ENCODE measurements around the gene KCNMB4.

The KCNMB4 gene

DNA sequence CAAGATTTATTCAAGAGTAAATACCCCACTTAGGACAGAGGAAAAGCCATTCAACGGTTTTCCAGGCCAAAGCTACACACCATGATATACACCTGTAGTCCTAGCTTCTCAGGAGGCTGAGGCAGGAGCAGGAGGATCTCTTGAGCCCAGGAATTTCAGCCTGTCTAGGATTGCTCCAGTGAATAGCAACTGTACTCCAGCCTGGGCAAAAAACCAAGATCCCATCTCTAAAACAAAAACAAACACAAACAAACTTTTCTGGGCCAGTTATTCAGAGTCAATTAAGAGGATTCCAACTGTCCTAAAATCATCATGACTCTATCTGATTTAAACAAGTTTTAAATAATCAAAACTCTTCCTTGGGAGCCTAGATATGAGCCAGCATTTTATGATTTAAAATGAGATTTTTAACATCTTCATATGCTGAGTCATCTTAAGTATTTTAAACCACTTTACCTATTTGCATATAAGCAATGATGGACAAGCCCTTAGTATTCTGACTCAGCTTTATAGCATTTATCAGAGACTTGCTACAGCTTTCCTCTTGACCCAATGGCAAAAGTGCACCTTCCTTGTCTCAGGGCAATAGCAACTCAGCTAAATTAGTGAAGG, 77.1 kb downstream of the KCNMB4 start:
- no peak overlapping the region for H3K9ac ChIP-seq (ENCODE audit: low read length)
- H3K27me3 ChIP-seq (ENCODE audit: low read depth, low read length) = no peaks in the 10 kb centered on the region
- H3K9me3 ChIP-seq (ENCODE audit: insufficient read depth, low read length) = no peaks in the 10 kb centered on the region
- H2AFZ ChIP-seq (ENCODE audit: low read depth, low read length) = no peak overlapping the region
- no peak overlapping the region for H3K4me2 ChIP-seq (ENCODE audit: low read length)
- no peak for TF ChIP-seq CTCF (IDR thresholded peaks at IDR 0.05; ENCODE audit: low read depth, low read length)
- no peak for TF ChIP-seq EZH2phosphoT487 (IDR thresholded peaks at IDR 0.05; ENCODE audit: low read depth)
- no peaks in the 10 kb centered on the region for H3K36me3 ChIP-seq (replicated peaks; ENCODE audit: low read depth, low read length)
- H4K20me1 ChIP-seq (ENCODE audit: insufficient read depth, low read length) = no peaks in the 10 kb centered on the region
- H3K4me1 ChIP-seq (ENCODE audit: low read length) = peaks cover 6% of the 10 kb centered on the region; the same call in 1 of the 2 replicates
- no peak overlapping the region for H3K27ac ChIP-seq (ENCODE audit: low read length)
- H3K4me3 ChIP-seq (ENCODE audit: low read length) = no peak overlapping the region
- H3K79me2 ChIP-seq (ENCODE audit: low read length) = no peaks in the 10 kb centered on the region

- Histone ChIP-seq H3K27ac (ENCODE audit: low read length) (no peak overlapping the region), H3K4me2 (ENCODE audit: low read length) (no peak overlapping the region), H2AFZ (ENCODE audit: low read depth, low read length) (no peak overlapping the region), H4K20me1 (ENCODE audit: insufficient read depth, low read length) (no peaks in the 10 kb centered on the region), H3K79me2 (ENCODE audit: low read length) (no peaks in the 10 kb centered on the region), H3K9me3 (ENCODE audit: insufficient read depth, low read length) (no peaks in the 10 kb centered on the region), H3K36me3 (replicated peaks; ENCODE audit: low read depth, low read length) (peaks cover 4% of the 10 kb centered on the region), H3K4me3 (ENCODE audit: low read length) (no peak overlapping the region), H3K4me1 (ENCODE audit: low read length) (peaks cover 11% of the 10 kb centered on the region), H3K9ac (ENCODE audit: low read length) (no peak overlapping the region), H3K27me3 (ENCODE audit: low read depth, low read length) (no peaks in the 10 kb centered on the region)
- no peak for TF ChIP-seq EZH2phosphoT487 (IDR thresholded peaks at IDR 0.05; ENCODE audit: low read depth)
- no peak for TF ChIP-seq CTCF (IDR thresholded peaks at IDR 0.05; ENCODE audit: low read depth, low read length)
Observed at GRCh38 chr12:70444903-70445302, 78.8 kb downstream of the KCNMB4 start.

GRCh38 chr12:70448371-70448770, 82.3 kb downstream of the KCNMB4 start:
- Histone ChIP-seq H3K4me2 (ENCODE audit: low read length) (no peak overlapping the region), H3K9ac (ENCODE audit: low read length) (no peak overlapping the region), H3K36me3 (replicated peaks; ENCODE audit: low read depth, low read length) (peaks cover 4% of the 10 kb centered on the region), H3K4me3 (ENCODE audit: low read length) (no peak overlapping the region), H3K27me3 (ENCODE audit: low read depth, low read length) (no peaks in the 10 kb centered on the region), H3K4me1 (ENCODE audit: low read length) (peaks cover 17% of the 10 kb centered on the region), H2AFZ (ENCODE audit: low read depth, low read length) (no peak overlapping the region), H3K9me3 (ENCODE audit: insufficient read depth, low read length) (no peaks in the 10 kb centered on the region), H3K79me2 (ENCODE audit: low read length) (no peaks in the 10 kb centered on the region), H4K20me1 (ENCODE audit: insufficient read depth, low read length) (no peaks in the 10 kb centered on the region), H3K27ac (ENCODE audit: low read length) (no peak overlapping the region)
- TF ChIP-seq CTCF (IDR thresholded peaks at IDR 0.05; ENCODE audit: low read depth, low read length) = no peak

GRCh38 chr12:70449074-70449752, 83.1 kb downstream of the KCNMB4 start:
- Histone ChIP-seq H3K4me2 (ENCODE audit: low read length) (no peak overlapping the region), H4K20me1 (ENCODE audit: insufficient read depth, low read length) (no peaks in the 10 kb centered on the region), H3K9me3 (ENCODE audit: insufficient read depth, low read length) (no peaks in the 10 kb centered on the region), H3K27me3 (ENCODE audit: low read depth, low read length) (no peaks in the 10 kb centered on the region), H3K9ac (ENCODE audit: low read length) (no peak overlapping the region), H3K4me1 (ENCODE audit: low read length) (peaks cover 15% of the 10 kb centered on the region), H3K27ac (ENCODE audit: low read length) (no peak overlapping the region), H3K4me3 (ENCODE audit: low read length) (no peak overlapping the region), H3K79me2 (ENCODE audit: low read length) (no peaks in the 10 kb centered on the region), H3K36me3 (replicated peaks; ENCODE audit: low read depth, low read length) (peaks cover 4% of the 10 kb centered on the region), H2AFZ (ENCODE audit: low read depth, low read length) (no peak overlapping the region)
- no peak for TF ChIP-seq EZH2phosphoT487 (IDR thresholded peaks at IDR 0.05; ENCODE audit: low read depth)
- TF ChIP-seq CTCF (IDR thresholded peaks at IDR 0.05; ENCODE audit: low read depth, low read length) = no peak
